Measurements from ENCODE around the gene GUCY1B1. TPM values are rescaled to one million over a fixed set of nuclear protein-coding genes. Genes with fewer than 3 reads are reported as not detected.

The GUCY1B1 gene
- total and polyA plus RNA-seq, 9 of the 15 experiments (the other 6 are each of a cell fraction or from before 2014, with no cell fraction given), result not detected

GRCh38 chr4:155809835-155810234 is 51.0 kb downstream of the GUCY1B1 start (continued):
- TF ChIP-seq HDAC3 (IDR thresholded peaks at IDR 0.05; ENCODE audit: borderline replicate concordance, partially characterized antibody) (no peak), BCOR (IDR thresholded peaks at IDR 0.05) (no peak), HMGN3 (IDR thresholded peaks at IDR 0.05; ENCODE audit: borderline replicate concordance, extremely low read depth, insufficient read length, low read depth, low read length) (no peak), ZBTB26 (CRISPR knock-in tag; IDR thresholded peaks at IDR 0.05) (no peak), ELF1 (tag; IDR thresholded peaks at IDR 0.05) (no peak), CLOCK (CRISPR knock-in tag; IDR thresholded peaks at IDR 0.05; ENCODE audit: borderline replicate concordance) (no peak), SP1 (CRISPR knock-in tag; IDR thresholded peaks at IDR 0.05) (no peak), RBM25 (IDR thresholded peaks at IDR 0.05; ENCODE audit: low read depth, low read length, severe bottlenecking) (no peak), TFE3 (CRISPR knock-in tag; IDR thresholded peaks at IDR 0.05) (no peak), ZNF282 (CRISPR knock-in tag; IDR thresholded peaks at IDR 0.05) (no peak), RBM14 (IDR thresholded peaks at IDR 0.05; ENCODE audit: borderline replicate concordance, insufficient read depth, low read depth, low read length) (no peak), NR2C1 (IDR thresholded peaks at IDR 0.05) (no peak), NR2C1 (tag; IDR thresholded peaks at IDR 0.05) (no peak), ZNF79 (CRISPR knock-in tag; IDR thresholded peaks at IDR 0.05; ENCODE audit: low read depth) (no peak), SNIP1 (IDR thresholded peaks at IDR 0.05; ENCODE audit: low read depth) (no peak), ZEB2 (IDR thresholded peaks at IDR 0.05) (no peak), ILF3 (IDR thresholded peaks at IDR 0.05; ENCODE audit: borderline replicate concordance) (no peak), ILK (tag; IDR thresholded peaks at IDR 0.05; ENCODE audit: borderline replicate concordance, low read depth) (no peak), GABPA (tag; conservative IDR thresholded peaks at IDR 0.05; ENCODE audit: low read depth) (peak; percentile 83), ZNF324 (CRISPR knock-in tag; IDR thresholded peaks at IDR 0.05) (no peak), TRIM24 (IDR thresholded peaks at IDR 0.05) (no peak), RAD21 (CRISPR knock-in tag; conservative IDR thresholded peaks at IDR 0.05 in 1 of 2, IDR thresholded peaks at IDR 0.05 in 1 of 2) (peak; percentile 51 to 54), THAP12 (CRISPR knock-in tag; IDR thresholded peaks at IDR 0.05) (no peak)
